NK-92 (cell line): ENCODE data around the gene PTDSS2.
"Not testable (repeated sequence)": the region's sequence is repeated elsewhere in the genome, so short reads cannot be mapped to it uniquely, and the experiment has no call there.

Experiments used
- DNase-seq: peaks from one replicate; lab custom pipeline; 2025; ENCODE audit not compliant: unreplicated experiment; lab: John Stamatoyannopoulos, UW

Gene PTDSS2

DNA sequence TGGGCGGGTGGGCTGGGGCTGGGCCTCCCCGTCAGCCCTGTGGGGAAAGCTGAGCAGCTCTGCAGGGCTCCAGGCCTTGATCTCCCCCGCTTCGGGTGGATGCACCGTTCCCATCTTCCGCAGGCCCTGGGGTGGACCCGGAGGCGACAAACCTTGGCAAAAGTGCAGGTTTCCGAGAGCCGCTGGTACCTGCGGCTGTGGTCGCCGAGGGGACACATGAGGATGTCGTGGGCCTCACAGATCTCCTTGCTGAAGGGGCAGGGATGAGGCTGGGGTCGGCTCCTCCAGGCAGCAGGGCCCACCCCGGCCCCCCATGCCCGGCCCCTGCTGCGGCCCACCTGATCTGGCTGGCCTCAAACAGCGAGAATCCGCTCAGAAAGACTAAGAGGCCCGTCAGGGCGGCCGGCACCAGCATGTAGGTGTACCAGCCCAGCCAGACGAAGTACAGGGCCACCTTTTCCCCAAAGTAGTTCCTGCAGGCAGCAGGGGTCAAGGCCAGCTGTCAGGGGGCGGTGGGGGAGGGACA is 20.1 kb upstream of the PTDSS2 start:
- no peak for DNase-seq

DNA sequence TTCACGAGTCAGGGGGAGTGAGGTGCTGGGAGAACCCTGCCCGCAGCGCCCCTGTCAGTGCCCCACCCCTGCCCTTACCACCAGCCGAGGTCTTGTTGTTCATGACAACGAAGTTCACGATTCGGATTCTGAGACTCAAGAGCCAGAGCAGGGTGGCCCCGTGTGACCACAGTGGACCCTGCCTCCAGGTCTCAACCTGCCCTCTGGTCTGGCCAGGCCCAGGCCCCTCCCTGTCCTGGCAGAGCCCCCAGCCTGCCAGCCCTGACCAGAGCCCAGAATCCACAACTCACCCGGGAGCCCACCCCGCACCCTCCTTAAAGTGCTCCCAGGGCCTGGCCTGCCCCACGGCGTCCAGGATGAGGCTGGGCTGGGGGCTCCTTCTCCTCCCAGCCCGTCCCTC is 18.2 kb upstream of the PTDSS2 start:
- DNase-seq: no peak

DNA sequence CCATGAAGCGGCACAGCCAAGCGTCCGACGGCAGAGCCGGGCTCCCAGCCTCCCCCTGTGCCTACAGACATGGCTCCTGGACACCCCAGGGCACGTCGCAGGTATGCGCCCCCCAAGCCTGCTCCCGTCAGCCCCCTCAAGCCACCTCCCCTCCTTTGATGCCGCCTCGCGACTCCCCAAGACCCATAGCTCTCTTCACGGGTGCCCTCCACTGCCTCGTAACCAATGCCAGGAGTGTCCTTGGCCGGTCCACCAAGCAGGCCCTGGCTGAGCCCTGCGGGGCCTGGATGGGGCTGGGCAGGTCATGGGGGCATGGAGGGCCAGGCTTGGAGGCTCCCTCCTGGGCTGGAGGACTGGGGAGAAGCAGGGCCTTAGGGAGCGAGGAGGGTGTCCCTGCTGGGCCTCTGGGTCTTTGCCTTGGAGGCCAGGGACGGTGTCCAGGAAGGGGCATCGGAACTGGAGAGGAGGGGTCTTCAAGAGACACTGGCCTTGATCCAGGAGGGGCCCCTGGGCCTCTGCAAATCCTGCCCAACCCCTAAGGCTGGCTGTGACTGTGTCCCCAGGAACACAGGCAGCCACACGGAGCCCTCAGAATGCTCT is 17.5 kb upstream of the PTDSS2 start:
- DNase-seq: no peak

DNA sequence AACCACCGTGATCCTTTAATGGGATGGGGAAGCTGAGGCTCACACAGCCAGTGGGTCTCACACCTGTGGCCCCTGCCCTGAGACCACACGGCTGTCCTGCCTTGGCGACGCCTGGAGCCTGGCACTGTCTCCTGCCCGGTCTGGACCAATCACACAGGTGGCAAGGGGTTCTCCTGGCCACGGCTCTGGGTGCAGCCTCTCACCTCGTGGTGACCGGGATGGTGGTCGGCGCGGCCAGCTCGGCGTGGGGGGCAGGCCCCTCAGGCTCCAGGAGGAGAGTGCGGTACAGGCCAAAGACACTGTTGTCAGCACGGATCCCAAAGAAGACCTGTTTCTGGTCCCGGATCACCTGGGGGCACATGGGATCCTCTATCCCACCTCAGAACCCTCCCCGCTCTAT is 17.0 kb upstream of the PTDSS2 start:
- DNase-seq: no peak

DNA sequence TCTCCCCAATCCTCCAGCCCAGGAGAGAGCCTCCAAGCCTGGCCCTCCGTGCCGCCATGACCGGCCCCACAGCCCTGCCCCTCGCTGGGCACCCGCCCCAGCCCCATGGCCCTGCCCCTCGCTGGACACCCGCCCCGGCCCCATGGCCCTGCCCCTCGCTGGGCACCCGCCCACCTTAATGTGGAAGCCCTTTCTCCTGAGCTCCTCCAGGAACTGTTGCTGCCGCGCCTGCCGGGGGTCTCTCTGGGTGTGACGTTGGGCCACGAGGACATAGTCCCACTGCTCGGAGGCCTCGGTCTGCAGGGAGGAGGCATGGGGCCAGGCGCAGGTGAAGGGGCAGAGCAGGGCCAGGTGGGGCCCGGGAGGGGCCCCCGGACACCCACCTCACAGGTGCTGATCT is 16.4 kb upstream of the PTDSS2 start:
- no peak for DNase-seq

DNA sequence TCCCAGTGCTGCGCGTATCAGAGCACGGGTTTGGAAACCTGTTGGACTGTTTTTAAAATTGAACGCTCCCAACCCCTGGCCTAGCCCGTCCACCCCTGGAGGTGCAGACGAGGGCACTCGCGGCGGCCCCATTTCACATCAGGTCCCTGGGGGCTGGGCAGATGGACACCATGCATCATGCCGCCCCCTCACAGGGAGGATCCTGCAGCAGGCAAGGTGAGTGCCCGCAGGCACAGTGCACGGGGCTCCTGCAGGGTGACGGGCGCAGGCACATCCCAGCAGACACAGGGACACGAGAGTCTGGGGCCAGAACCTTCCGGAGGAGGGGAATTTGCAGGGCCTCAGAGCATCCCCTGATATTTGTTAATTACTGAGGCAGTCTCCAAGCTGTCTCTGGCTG is 15.6 kb upstream of the PTDSS2 start:
- DNase-seq: no peak

DNA sequence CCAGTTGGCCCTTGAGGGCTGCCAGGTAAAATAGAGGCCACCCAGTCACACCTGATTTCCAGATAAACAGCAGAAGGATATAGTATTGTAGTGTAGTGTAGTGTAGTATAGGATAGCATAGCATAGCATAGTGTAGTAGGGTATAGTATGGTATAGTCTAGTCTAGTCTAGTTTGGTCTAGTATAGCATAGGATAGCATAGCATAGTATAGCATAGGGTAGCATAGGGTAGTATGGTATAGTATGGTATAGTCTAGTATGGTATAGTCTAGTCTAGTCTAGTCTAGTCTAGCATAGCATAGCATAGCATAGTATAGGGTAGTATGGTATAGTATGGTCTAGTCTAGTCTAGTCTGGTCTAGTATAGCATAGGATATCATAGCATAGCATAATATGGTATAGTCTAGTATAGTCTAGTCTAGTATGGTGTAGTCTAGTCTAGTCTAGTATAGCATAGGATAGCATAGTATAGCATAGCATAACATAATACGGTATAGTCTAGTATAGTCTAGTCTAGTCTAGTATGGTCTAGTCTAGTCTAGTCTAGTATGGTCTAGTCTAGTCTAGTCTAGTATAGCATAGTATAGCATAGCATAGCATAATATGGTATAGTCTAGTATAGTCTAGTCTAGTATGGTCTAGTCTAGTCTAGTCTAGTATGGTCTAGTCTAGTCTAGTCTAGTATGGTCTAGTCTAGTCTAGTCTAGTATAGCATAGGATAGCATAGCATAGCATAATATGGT is 14.9 kb upstream of the PTDSS2 start:
- not testable (repeated sequence) for DNase-seq

DNA sequence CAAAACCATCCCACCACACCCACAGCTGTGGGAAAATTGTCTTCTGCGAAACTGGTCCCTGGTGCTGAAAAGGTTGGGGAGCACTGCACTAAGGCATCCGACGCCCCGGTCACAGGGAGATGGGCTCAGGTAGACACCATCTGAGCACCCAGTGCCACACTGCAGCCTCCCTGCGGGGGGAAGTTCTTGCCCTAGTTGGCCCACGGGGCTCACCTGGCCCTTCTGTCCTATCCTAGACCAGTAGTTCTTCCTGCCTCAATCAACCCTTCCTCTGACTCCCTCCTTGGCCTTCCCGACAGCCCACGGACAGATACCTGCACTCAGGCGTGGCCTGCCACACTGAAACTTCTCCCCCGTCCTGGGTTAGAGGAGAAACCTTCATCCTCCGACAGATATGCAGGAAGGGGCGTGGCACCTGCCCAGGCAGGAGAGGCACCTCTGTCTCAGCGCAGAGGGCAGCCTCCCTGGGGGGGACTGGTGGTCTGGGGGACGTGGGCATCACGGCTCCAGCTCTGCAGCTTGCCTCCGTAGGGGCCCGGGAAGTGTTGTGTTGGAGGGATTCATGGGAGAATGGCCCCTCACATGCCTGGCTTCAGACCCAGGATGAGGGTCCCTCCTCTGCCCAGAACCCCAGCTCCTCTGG is 12.7 kb upstream of the PTDSS2 start:
- no peak for DNase-seq

DNA sequence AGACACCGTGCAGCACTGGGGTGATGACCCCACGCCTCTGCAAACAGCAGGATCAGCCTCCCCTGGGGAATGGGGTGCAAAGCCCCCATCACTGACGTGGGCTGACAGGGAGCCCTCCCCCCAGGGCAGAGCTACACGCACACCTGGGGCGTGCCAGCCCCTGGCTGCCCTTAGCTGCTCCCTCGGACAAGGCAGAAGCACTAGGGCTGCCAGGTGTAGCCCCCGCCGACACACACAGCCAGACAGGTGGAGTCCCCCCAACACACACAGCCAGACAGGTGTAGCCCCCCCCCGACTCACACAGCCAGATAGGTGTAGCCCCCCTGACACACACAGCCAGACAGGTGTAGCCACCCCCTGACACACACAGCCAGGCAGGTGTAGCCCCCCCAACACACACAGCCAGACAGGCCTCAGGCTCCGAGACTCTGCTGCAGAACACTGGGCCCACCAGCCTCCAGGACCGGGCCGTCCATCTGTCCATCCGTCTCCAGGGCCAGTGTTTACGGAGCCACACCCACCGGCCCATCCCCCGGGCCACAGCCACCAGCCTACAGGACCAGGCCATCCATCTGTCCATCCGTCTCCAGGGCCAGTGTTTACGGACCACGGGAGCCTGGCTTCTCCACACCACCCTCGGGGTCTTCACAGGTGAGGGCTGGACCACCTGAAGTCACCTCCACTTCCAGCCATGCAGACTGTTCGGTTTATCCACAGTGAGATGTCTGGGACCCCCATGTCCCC is 11.8 kb upstream of the PTDSS2 start:
- DNase-seq: no peak

DNA sequence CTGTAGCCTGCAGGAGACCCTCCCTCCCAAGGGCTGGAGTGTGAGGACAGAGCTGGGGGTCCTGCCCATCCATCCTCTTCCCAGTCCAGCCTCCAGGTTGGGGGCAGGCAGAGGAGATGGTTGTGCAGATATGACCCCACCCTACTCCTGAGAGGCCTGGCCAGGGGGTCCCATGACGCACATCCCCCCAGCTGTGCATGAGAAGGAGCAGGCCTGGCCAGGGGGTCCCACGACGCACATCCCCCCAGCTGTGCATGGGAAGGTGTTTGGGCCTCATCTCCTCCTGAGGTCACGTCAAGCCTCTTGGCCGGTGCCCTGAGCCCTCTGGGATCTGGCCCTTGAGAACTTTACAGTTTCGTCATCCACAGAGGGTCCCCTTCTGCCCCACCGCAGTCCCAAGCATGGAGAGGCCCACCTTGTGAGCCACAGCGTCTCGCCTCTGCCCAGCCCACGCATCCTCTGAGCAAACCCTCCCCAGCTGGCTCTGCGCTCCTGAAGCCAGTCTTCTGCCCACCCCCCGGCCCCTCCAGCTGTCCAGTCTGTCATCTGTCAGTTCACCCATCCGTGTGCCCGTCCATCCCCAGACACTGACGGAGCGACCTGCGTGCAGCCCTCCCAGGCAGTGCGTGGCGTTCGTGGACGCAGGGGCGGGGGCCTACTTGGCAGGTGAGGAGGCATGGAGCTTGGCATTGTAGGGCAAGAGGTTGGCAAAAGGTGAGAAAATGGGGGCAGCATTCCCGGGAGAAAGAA is 10.6 kb upstream of the PTDSS2 start:
- DNase-seq: no peak

DNA sequence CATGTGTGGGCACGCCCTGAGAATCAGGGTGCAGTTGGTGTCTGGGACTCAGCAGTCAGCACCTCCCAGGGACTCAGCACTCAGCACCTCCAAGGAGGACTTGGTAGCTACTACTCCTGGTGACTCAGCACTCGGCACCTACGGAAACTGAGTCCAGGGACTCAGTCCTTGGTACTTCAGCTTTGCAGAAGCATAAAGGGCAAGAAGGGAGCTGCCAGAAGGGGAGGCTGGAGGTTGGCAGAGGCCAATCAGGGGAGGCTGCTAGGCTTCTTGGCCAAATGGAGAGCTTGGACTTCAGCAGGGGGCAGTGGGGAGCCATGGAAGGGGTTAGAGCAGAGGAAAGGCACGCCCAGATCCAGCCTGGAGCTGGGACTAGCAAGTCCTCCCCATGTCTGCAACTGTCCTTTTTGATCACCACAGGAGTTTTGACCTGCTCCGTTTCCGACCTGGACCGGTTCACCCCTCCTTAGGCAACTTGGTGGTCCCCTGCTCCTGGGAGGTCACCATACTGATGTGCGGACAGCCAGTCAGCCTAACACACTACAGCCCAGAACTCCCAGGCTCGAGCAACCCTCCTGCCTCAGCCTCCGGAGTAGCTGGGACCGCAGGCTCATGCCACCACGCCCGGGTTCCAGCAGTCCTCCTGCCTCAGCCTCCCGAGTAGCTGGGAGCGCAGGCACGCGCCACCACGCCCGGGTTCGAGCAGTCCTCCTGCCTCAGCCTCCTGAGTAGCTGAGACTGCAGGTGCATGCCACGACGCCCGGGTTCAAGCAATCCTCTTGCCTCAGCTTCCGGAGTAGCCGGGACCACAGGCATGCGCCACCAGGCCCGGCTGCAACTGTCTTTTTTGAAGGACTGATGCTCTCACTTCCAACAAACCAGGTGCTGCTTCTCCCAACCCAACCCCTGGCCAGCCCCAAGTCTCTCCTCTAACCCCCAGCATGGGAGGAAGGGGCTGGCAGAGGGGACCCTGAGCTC is 9.7 kb upstream of the PTDSS2 start:
- no peak for DNase-seq

DNA sequence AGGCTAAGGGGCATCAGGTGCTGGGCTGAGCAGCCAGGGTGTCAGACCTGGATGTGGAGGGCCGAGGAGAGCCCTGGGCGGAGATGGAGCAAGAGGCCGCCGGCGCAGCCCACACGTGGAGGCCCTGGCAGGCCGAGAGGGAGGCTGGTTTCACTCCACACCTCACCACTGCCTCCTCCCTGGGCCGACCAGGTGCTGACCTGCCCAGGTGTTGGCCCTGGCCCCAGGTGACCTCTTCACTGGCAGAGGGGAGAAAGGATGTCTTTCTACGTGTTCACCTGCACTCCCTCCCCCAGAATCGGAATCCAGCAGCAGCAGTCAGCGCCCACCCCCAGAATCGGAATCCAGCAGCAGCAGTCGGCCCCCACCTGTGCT is 9.0 kb upstream of the PTDSS2 start:
- no peak for DNase-seq

DNA sequence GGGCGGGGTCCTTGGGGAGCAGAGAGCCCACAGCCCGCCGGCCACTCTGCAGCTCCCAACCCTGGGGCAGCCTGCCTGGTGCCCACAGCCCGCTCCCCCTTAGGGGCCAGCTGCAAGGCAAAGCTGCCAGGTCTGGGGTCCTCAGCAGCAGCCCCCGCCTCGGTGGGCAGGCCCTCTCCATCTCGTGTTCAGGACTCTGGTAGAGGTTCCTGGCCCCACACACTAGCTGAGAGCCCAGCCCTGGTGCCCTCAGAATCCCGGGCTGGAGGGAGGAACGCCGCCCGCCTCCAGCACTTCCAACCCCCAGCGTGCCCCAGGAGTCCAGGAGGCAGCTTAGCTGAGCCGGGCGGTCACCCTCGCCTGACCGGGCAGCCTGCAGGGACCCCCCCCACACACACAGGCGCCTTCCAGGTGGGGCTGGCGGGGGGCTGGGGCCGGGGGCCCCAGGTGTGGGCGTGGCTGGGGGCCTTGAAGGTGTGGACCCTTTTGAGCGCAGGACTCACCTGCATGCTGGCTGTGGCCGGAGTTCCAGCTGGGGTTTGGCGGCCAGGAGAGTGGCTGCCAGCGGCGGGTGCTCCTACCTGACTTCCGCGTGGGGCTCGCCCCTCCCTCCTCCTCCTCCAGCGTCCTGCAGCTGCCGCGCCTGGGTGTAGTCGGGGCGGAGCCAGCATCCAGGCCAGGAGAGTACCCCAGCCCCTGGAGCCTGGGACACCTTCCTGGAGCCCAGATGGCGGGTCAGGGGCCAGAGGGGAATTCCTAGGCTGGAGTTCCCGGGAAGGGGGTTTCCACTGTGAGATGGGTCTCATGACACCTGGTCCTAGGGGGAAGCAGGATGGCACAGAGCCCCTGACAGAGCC is 8.4 kb upstream of the PTDSS2 start, which contains the start of gene ANO9:
ANO9 (minus strand) TSS at position 594 of the 857 bp plus-strand sequence; CDS start at position 509, 85 bp downstream.
- DNase-seq: no peak

DNA sequence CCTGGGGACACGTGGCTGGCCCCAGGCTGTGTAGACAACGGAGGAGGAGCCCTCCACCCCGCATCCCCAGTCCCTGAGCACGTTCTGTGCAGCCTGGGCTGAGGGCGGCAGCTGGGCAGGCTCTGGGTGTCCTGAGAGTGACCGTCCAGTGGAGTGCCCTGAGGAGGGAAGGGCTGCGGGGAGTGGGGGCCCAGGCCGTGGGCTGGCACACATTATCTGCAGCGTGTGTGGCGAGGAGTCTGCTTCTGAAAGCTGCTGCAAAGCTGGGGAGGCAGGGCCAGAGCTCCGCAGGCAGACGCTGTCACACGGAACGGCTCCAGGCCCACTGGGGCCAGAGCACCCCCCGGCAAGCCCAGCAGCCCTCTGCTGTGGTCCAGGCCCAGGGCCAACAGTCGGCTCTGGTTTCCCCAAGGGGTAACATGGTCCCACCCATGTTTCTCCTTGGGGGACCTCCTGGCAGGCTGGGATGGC is 7.4 kb upstream of the PTDSS2 start:
- no peak for DNase-seq

DNA sequence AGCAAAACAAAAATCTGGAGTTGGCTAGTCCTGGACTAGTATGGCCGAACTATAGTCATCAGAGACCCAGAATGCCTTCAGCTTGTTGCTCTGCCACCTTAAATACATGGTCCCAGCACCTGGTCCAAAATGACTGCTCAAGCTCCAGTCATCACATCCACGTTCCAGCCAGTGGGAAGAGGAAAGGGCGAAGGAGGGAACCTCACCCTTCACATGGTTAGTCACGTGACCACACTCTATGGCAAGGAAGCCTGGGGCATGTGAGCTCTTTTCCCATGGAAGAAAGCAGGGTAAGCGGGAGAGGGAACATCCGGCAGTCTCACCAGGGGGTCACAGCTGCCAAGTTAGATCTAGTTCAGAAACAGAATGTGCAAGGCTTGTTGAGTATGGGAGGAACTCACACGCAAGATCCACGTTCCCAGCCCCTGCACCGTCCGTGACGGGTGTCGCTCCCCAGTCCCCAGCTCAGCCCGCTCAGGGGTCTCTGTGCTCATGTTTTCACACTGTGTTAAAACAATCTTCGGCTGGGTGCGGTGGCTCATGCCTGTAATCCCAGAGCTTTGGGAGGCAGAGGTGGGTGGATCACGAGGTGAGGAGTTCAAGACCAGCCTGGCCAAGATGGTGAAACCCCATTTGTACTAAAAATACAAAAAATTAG is 6.4 kb upstream of the PTDSS2 start:
- DNase-seq: no peak

DNA sequence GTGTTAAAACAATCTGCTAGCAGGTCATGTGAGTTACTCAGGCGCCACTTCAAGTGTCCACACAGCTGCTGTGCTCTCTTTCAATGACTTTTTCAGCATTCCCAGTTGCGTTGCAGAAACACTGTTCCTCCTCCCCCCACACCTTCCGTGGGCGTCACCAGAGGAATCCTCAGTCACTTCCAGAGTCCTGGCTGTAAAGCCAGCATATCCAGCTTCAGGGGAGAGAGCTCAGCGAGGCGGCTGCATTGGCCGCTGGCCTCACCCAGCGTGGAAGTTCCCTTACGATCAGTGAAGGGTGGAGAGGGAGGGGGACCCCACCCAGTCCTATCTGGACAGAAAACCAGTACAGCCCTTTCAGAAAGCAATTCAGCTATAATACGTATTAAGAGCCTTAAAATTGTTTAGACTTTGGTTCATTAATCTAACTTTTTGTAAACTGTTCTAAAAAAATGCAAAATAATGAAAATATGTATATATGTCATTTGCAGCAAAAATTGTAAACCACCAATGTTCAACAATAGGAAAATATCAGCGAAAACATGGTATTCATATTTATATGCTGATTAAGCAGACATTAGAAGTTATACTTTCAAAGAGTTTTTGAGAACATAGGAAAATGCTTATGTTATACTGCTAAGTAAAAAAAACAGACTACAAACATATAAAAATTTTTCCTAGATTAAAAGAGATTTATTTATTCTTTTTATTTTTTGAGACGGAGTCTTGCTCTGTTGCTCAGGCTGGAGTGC is 5.5 kb upstream of the PTDSS2 start:
- no peak for DNase-seq
